ENCODE measurements around the gene ZP2.
"Not testable (repeated sequence)": the region's sequence is repeated elsewhere in the genome, so short reads cannot be mapped to it uniquely, and the experiment has no call there.

- TF ChIP-seq, protein P1, sequence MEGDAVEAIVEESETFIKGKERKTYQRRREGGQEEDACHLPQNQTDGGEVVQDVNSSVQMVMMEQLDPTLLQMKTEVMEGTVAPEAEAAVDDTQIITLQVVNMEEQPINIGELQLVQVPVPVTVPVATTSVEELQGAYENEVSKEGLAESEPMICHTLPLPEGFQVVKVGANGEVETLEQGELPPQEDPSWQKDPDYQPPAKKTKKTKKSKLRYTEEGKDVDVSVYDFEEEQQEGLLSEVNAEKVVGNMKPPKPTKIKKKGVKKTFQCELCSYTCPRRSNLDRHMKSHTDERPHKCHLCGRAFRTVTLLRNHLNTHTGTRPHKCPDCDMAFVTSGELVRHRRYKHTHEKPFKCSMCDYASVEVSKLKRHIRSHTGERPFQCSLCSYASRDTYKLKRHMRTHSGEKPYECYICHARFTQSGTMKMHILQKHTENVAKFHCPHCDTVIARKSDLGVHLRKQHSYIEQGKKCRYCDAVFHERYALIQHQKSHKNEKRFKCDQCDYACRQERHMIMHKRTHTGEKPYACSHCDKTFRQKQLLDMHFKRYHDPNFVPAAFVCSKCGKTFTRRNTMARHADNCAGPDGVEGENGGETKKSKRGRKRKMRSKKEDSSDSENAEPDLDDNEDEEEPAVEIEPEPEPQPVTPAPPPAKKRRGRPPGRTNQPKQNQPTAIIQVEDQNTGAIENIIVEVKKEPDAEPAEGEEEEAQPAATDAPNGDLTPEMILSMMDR (conservative IDR thresholded peaks at IDR 0.05; ENCODE audit: low read length): not testable (repeated sequence)
- not testable (repeated sequence) for TF ChIP-seq EZH2phosphoT487 (IDR thresholded peaks at IDR 0.05; ENCODE audit: borderline replicate concordance)
These were observed 55.4 kb downstream of the ZP2 start for GRCh38 chr16:21156011-21156410.
